ENCODE measurements around the gene UBE2G1.

DNA sequence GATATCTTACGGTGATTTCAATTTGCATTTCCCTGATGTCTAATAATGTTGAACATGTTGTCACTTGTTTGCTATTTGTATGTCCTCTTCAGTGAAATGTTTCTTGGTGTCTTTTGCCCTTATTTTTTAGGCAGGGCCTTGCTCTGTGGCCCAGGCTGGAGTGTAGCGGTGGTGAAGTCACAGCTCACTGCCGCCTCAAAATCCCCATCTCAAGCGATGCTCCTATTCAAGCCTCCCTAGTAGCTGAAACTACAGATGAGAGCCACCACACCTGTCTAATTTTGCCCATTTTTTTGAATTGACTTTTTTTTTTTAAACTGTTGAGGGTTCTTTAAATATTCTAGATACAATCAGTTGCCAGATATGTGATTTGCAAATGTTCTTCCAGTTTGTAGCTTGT is 8.3 kb downstream of the UBE2G1 start:
- no peak for TF ChIP-seq POLR2AphosphoS5 (IDR thresholded peaks at IDR 0.05; ENCODE audit: low read depth, low read length)
- TF ChIP-seq EZH2 (IDR thresholded peaks at IDR 0.05): no peak
- TF ChIP-seq, protein P1, sequence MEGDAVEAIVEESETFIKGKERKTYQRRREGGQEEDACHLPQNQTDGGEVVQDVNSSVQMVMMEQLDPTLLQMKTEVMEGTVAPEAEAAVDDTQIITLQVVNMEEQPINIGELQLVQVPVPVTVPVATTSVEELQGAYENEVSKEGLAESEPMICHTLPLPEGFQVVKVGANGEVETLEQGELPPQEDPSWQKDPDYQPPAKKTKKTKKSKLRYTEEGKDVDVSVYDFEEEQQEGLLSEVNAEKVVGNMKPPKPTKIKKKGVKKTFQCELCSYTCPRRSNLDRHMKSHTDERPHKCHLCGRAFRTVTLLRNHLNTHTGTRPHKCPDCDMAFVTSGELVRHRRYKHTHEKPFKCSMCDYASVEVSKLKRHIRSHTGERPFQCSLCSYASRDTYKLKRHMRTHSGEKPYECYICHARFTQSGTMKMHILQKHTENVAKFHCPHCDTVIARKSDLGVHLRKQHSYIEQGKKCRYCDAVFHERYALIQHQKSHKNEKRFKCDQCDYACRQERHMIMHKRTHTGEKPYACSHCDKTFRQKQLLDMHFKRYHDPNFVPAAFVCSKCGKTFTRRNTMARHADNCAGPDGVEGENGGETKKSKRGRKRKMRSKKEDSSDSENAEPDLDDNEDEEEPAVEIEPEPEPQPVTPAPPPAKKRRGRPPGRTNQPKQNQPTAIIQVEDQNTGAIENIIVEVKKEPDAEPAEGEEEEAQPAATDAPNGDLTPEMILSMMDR (IDR thresholded peaks at IDR 0.05 in 2 of 3, conservative IDR thresholded peaks at IDR 0.05 in 1 of 3; ENCODE audit: borderline replicate concordance in 1 of 3, insufficient read depth in 1 of 3, low read depth in 2 of 3, low read length in 2 of 3): no peak
- TF ChIP-seq SRF (IDR thresholded peaks at IDR 0.05; ENCODE audit: low read depth): no peak

All from HCT116 (cell line).